Measurements from ENCODE around the gene PACRG.

PACRG gene

DNA sequence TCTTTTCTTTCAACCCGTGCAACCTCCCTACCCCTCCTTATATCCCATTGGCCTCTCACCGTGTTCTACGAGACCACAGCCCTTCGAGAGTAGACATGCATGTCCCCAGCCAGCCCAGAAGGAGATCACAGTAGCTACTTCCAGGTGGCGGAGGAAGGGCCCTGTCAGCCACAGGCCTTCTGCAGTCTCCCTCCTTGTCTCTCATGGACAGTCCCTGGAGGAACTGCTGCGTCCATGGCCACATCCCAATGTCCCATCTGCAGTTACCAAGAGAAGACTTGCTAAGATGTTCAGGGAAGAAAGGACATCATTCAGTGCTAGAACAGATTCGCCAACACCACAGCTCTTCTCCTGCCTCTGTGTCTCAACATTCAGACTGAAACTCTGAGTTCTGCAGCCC lies 625.2 kb downstream of the PACRG start:
- TF ChIP-seq CTCF (IDR thresholded peaks at IDR 0.05; ENCODE audit: insufficient read depth, low read depth, low read length, missing control alignments): no peak

DNA sequence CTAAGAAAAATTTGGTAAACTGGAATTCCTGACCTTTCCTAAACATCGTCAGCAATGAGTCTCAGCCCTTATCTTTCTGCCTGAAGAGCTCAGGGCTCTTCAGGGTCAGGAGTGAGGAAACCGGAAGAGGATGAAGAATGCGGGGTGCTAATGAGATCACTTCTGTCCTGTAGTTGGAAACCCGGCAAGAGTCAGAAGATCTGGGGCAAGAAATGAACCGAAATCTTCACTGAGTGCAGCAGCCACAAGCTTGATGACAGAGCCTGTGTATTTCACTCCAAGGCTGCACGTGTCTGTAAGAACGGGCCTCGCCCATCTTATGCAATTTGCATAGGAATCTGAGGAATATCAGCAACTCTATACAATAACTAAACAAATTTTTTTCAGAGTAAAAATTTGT lies 626.3 kb downstream of the PACRG start:
- no peak for DNase-seq (ENCODE audit: low read depth)
- no peak for TF ChIP-seq CTCF (IDR thresholded peaks at IDR 0.05; ENCODE audit: insufficient read depth, low read depth, low read length, missing control alignments)
- no peak overlapping the region for H3K4me3 ChIP-seq (ENCODE audit: low read depth, low read length)

More for the DNA sequence above, 625.2 kb downstream of the PACRG start:
- H3K4me3 ChIP-seq (ENCODE audit: low read depth, low read length): no peak overlapping the region
- DNase-seq (ENCODE audit: low read depth): no peak

DNA sequence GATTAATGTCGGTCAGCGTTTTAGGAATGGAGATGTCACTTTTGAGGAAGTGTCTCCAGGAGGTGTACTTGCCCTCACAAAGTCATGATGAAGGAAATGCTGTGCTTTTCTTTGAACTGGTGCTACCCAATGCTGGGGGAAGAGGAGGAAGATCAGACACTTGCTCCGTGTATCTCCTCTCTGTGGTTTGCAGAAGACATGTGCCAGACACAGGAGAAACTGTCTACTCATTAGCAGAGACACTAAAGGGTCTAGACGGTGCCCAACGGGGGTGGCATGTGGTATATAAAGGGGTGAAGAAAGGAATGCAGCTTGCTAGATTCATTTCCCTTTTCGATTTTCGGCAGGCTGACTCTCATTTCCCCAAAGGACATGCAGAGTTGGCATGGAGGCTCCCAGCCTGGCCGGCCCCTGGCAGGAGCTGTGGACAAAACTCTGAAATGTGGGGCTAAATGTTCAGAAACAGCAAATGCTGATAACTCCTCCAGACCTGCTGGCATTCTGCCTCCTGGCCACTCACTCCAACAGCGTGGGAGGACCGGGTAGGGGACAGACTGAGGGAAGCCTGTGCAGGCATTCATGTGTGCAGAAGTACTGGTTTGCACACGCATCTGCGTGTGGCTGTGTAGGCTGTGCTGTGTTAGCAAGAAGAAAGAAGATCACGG lies 627.1 kb downstream of the PACRG start:
- H3K4me3 ChIP-seq (ENCODE audit: low read depth, low read length): no peak overlapping the region
- no peak for DNase-seq (ENCODE audit: low read depth)

DNA sequence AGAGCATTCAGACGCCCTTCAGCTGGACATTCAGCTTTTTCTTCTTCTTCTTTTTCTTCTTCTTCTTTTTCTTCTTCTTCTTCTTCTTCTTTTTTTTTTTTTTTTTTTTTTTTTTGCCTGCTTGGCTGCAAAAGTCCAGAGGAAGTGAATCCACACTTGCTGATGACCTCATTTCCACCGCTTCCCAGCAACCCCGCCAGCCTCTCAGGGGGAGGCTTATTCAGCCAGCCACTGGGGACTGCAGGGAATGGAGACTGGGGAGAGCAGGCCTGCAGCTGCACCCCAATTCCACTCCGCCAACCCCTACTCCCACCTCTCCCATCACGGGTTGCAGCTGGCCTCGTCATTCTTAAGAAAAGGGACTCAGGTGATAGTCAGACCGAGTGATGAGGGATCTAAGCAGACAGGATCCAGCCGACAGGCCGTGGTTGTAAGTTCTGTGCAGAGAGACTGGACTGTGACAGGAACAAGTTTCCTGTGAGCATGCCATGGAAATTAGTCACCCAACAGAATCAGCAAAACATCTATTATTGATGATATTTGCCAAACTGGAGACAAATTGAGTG lies 627.7 kb downstream of the PACRG start:
- TF ChIP-seq CTCF (IDR thresholded peaks at IDR 0.05; ENCODE audit: insufficient read depth, low read depth, low read length, missing control alignments): no peak
- DNase-seq (ENCODE audit: low read depth): no peak
- no peak overlapping the region for H3K4me3 ChIP-seq (ENCODE audit: low read depth, low read length)

More for the DNA sequence above, 627.1 kb downstream of the PACRG start:
- no peak for TF ChIP-seq CTCF (IDR thresholded peaks at IDR 0.05; ENCODE audit: insufficient read depth, low read depth, low read length, missing control alignments)

GRCh38 chr6:163356324-163356723 lies 628.5 kb downstream of the PACRG start:
- TF ChIP-seq CTCF (IDR thresholded peaks at IDR 0.05; ENCODE audit: insufficient read depth, low read depth, low read length, missing control alignments): no peak
- DNase-seq (ENCODE audit: low read depth): no peak
- no peak overlapping the region for H3K4me3 ChIP-seq (ENCODE audit: low read depth, low read length)

- no peak overlapping the region for H3K4me3 ChIP-seq (ENCODE audit: low read depth, low read length)
- TF ChIP-seq CTCF (IDR thresholded peaks at IDR 0.05; ENCODE audit: insufficient read depth, low read depth, low read length, missing control alignments): no peak
- no peak for DNase-seq (ENCODE audit: low read depth)
Measured at GRCh38 chr6:163356743-163357142, 629.0 kb downstream of the PACRG start.

DNA sequence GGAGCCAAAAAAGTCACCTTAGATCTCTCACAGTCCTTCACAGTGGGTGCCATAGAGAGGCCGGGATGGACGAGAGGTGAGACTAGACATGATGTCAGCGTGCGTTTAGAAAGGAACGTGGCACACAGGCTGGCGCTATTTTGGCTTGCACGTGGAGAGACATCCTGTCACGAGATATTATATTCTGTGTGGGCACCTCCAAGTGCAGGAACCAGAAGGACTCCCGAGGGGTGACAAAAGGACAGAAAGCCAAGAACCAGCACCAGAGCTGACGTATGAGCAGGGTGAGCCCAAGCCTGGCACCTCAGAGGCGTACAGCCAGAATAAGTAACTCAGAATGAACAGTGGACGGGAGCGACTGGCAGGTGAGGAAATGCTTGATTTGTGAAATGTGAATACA lies 636.9 kb downstream of the PACRG start:
- TF ChIP-seq CTCF (IDR thresholded peaks at IDR 0.05; ENCODE audit: insufficient read depth, low read depth, low read length, missing control alignments): no peak
- no peak for DNase-seq (ENCODE audit: low read depth)
- H3K4me3 ChIP-seq (ENCODE audit: low read depth, low read length): no peak overlapping the region
